Dermis microvascular lymphatic vessel endothelial cell (primary cell): Measurements from ENCODE around the gene RLF. TPM values are rescaled to one million over a fixed set of nuclear protein-coding genes. Genes with fewer than 3 reads are reported as not detected.
"Not testable (repeated sequence)": the region's sequence is repeated elsewhere in the genome, so short reads cannot be mapped to it uniquely, and the experiment has no call there.

Source experiments
- DNase-seq, 2 donors: peaks; one replicate each; pipeline versions ENCODE4 v3.0.0 to v3.0.0-alpha.2; 2010; ENCODE audit warnings: low read depth in 2 of 2
- total RNA-seq: library from RNA; depleted of rRNA; stranded (reverse); fragments of >200 nt; gene quantifications from 2 replicates; pipeline ENCODE4 v1.2.1, GENCODE V29; 2014

The RLF gene
- total RNA-seq, 1 donor from 2014 or later, result 14.1 TPM

DNA sequence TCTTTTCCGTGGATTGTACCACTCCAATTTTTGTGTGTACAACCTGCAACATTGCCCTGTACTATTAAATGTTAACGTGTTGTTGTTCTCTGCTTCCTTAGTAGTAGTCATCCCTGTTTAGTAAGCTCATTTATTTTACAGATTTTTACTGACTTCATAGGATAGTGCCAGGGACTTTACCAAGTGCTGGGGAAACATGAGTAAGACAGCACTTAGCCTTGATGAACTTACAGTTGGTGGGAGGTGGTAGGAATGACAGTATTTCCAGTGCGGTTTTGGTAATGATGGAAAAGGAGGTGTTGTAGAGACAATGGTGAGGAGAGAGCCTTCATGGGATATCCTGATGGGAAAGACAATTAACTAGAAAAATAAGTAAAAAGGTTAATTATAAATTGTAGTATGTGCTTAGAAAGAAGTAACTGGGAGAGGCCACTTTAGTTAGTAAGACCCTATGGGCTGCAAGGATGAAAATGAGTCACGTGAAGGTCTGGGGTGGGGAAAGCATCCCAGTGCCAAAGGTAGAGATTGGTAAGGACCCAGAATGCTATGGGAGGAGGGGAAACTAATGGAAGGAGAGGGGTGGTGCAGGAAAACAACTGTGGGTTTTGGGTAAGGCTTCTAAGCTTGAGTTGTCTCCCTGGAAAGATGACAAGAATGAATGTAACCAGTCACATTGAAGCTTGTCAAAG, 1.7 kb downstream of the RLF start:
- DNase-seq, result peak; percentile 15 to 59

DNA sequence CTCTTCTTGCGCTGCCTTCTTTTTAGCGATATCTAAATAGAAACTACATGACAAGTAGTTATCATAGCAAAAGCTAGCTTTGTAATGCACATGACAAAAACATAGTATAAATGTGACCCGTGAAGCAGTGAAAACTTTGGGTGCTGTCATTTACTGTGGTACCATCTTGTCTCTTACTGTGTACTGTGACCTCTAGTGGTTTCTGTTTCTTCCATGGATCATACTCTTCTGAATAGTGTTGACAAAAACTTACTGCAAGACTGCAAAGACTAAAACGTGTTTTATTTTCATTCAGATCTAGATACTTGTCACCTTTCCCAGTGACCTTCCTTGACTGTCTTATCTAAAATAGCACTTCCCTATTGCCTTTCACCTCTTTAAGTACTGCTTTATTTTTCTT, 6.1 kb downstream of the RLF start:
- no peak for DNase-seq

DNA sequence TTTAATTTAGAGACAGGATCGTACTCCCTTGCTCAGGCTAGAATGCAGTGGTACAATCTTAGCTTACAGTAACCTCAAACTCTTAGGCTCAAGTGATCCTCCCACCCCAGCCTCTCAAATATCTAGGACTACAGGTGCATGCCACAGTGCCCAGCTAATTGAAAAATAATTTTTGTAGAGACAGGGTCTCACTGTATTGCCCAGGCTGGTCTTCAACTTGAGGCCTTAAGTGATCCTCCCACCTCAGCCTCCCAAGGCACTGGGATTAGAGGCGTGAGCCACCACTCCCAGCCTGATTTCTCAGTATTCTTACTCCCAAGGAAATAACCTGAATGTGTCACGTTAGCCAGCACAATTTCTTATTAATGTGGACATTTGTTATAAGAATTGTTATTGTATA, 9.8 kb downstream of the RLF start:
- DNase-seq, result no peak

- DNase-seq, result no peak
These were observed 13.6 kb downstream of the RLF start for GRCh38 chr1:40174788-40175187.

GRCh38 chr1:40176989-40177388, 15.8 kb downstream of the RLF start:
- DNase-seq, result not testable (repeated sequence)

DNA sequence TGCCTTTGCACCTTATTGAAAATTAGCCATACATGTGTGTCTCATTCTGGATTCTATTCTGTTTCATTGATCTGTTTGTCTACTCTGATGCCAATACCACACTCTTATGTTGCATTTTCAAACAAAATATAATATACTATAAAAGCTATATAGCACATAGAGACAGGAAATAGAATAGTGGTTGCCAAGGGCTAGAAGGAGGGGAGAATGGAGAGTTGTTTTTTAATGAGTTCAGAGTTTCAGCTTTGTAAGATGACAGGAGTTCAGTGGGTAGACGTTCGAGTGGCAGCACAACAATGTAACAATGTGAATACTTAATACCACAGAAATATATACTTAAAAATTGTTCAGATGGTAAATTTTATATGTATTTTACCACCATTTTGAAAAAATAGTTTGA, 17.0 kb downstream of the RLF start:
- no peak for DNase-seq

- no peak for DNase-seq
These were observed 18.4 kb downstream of the RLF start for GRCh38 chr1:40179496-40180089.

DNA sequence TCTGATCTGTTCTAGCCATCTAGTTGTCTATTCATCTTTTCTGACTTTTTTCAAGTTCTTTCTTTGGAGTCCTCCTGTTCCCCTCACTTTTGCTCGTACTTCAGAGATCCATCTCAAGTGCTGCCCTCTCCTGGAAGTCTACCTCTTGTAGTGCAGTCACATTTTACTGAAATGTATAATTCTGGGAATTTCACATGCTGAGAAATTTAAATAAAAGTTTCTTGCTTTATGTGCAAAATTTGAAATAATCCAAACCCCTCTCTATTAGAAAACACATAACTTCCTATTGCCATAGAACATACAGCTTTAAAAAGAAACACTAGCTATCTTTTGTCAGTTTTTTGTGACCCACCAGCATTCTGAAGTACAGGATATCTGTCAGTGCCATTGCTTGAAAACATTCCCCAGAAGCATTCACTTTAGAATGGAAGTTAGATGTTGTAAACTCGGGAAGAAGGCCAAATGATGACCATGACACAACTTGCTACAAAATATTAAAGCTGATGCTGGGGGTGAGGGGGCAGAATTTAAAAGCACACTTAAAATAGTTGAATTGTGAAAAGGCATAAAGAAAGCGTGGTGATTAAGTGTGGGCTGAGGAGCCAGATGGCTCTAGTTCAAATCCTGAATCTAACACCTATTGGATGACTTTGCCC, 22.0 kb downstream of the RLF start:
- DNase-seq, result peak; percentile 14 to 46

- DNase-seq, result no peak
These were observed 23.0 kb downstream of the RLF start for GRCh38 chr1:40184193-40184592.

DNA sequence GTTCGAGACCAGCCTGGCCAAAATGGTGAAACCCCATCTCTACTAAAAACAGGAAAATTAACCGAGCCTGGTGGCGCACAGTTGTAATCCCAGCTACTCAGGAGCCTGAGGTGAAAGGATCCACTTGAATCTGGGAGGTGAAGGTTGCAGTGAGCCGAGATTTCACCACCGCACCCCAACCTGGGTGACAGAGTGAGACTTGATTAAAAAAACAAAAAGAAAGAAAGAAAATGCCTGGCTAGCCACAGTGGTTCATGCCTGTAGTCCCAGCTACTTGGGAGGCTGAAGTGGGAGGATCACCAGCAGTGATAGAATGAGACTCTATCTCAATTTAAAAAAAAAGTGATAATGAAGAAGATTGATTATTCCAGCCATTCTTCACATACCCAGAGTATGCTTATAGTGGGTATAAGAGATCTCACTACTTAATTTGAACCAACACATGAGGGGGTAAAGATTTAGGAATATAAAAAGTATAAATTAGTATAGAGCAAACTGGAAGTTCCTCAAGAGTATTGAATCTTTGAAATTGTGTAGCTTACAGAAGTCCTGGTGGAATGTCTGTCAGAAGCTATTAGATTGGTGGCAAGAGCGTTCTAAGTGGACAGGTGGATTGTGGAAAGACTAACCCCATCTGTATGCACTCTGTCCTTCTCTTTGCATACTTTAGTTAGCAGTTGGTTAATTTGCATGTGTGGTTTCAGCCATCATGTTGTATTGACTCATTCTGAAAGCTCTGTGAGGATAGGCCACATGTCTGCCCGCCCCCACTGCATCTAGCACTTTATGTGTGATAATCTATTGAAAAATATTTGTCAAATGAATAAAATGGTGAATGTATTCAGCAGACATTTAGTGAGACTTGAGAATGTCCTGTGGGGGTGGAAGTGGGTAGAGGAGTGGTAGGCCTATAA, 25.0 kb downstream of the RLF start:
- no peak for DNase-seq

GRCh38 chr1:40187399-40187798, 26.2 kb downstream of the RLF start:
- no peak for DNase-seq

DNA sequence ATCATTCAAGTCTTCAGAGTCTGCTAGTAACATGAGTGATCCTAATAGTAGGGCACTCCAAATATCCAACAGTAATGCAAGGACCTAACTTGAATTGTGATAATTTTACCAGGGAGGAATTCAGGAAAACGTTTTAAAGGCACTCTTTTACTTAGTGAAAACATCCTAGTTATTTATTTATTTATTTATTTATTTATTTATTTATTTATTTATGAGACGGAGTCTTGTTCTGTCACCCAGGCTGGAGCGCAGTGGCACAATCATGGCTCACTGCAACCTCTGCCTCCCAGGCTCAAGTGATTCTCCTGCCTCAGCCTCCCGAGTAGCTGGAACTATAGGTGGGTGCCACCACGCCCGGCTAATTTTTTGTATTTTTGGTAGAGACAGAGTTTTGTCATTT, 33.5 kb downstream of the RLF start:
- not testable (repeated sequence) for DNase-seq

GRCh38 chr1:40197656-40198055, 36.5 kb downstream of the RLF start:
- no peak for DNase-seq

GRCh38 chr1:40199126-40199525, 37.9 kb downstream of the RLF start:
- no peak for DNase-seq

- no peak for DNase-seq
These were observed 43.7 kb downstream of the RLF start for GRCh38 chr1:40204856-40205255.

GRCh38 chr1:40210511-40211204, 49.5 kb downstream of the RLF start:
- peak; percentile 15 to 34 for DNase-seq

- DNase-seq, result no peak
These were observed 57.1 kb downstream of the RLF start for GRCh38 chr1:40218333-40218732.

GRCh38 chr1:40221471-40221905, 60.3 kb downstream of the RLF start:
- not testable (repeated sequence) for DNase-seq

DNA sequence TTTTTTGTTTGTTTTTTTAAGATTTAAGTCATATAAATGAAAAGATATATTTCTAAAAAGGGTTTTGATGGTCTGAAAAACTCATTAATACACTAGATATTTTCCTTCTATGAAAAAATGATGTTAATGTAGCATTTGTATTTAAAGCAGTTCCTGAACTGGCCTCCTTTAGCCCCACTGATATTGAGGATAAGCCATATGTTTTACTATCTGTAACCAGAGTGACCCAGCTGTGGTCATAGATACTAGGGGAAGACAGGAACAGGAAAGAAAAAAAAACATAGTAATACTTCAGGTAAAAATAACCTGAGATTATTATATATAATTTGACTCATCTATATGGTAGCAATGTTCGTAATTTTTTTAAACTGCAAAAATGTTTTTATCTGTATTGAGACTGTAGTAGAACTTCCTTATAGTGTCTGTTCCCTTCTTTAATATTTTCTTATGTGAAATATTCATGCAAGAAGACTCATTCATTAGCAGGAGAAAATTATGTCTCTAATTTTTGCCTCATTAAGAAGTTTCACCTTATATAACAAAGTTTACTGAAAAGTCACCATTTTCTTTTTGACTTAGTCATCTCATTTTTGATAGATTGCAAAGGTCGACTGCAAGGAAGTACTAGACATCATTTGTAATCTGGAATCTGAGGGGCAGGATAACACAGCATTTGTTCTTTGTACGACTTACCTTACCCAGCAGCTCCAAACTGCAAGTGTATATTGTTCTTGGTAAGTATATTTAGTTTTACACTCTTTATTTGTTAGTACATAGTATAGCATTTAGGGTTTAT, 61.0 kb downstream of the RLF start:
- DNase-seq, result no peak

GRCh38 chr1:40224040-40224439, 62.9 kb downstream of the RLF start:
- DNase-seq, result no peak
